Choroid plexus epithelial cell (primary cell): ENCODE results near the gene PLAU.
A peak's percentile ranks its signal among the peaks of the same experiment; 100 is the strongest.

Experiments used
- DNase-seq: peaks from one replicate; pipeline ENCODE4 v3.0.0-alpha.2; 2010; ENCODE audit warnings: low read depth
- H3K4me3 ChIP-seq: 2 replicates; pipeline ENCODE4 v1.5.1; 2011; ENCODE audit warnings: low read depth, mild to moderate bottlenecking, control low read depth, low read length, moderate library complexity
- TF ChIP-seq, protein P1 (sequence below): conservative IDR thresholded peaks from 2 replicates; pipeline ENCODE4 v1.5.1; 2011; ENCODE audit warnings: low read depth, mild to moderate bottlenecking, control low read depth, inconsistent platforms, low read length, moderate library complexity

PLAU gene

GRCh38 chr10:73908853-73909539, 1.9 kb upstream of the PLAU start:
- TF ChIP-seq, protein P1, sequence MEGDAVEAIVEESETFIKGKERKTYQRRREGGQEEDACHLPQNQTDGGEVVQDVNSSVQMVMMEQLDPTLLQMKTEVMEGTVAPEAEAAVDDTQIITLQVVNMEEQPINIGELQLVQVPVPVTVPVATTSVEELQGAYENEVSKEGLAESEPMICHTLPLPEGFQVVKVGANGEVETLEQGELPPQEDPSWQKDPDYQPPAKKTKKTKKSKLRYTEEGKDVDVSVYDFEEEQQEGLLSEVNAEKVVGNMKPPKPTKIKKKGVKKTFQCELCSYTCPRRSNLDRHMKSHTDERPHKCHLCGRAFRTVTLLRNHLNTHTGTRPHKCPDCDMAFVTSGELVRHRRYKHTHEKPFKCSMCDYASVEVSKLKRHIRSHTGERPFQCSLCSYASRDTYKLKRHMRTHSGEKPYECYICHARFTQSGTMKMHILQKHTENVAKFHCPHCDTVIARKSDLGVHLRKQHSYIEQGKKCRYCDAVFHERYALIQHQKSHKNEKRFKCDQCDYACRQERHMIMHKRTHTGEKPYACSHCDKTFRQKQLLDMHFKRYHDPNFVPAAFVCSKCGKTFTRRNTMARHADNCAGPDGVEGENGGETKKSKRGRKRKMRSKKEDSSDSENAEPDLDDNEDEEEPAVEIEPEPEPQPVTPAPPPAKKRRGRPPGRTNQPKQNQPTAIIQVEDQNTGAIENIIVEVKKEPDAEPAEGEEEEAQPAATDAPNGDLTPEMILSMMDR, result no peak
- peak; percentile 90 for DNase-seq
- no peak overlapping the region for H3K4me3 ChIP-seq

DNA sequence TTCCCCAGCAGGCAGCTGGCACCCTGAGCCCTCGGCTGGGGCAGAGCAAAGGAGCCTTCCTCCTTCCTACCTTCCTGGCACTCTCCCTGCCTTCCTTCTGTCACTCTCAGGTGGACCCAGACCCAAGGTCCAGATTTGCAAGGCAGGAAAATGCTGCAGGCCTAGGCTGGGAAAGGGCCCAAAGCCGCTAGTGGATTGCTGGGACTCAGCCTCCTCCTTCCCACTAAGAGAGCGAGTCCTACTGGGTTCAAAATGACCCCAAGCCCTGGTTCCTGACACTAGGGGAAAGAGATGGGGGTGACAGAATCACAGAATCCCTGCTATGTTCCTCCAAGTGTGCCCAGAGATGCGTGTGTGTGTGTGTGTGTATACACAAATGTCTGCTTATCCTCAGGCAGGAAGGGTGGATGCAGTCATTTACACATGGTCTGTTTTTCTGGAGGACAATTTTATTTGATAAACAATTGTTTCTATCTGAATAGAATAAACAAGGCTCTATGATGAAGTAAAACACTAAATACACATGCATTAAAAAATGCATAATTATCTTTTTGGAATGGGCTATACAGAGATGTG, 1.3 kb upstream of the PLAU start:
- no peak for DNase-seq
- no peak overlapping the region for H3K4me3 ChIP-seq
- TF ChIP-seq, protein P1, result no peak

GRCh38 chr10:73910401-73910763, 550 bp upstream of the PLAU start:
- H3K4me3 ChIP-seq, result peak overlapping the region; percentile 68
- TF ChIP-seq, protein P1, result no peak
- DNase-seq, result no peak

DNA sequence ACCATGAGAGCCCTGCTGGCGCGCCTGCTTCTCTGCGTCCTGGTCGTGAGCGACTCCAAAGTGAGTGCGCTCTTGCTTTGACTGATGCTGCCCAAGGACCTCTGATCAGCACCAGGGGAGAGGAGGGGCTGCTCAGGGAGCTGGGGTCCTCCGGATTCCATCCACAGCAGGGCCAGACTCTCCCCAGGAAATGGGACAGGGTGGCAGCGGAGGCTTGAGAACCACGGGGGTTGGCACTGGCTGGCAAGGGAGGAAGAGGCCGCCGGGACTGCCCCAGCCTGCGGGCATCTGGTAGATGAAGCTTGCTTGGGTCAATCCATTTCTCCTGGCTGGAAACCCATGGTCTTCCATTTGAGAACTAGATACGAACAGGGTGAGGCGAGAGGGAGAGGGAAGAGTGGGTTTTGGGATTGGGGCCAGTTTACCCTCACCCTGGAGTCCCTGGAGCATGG, 647 bp downstream of the PLAU start:
- TF ChIP-seq, protein P1, result no peak
- peak overlapping the region; percentile 68 for H3K4me3 ChIP-seq
- no peak for DNase-seq

GRCh38 chr10:73914036-73914435, 3.1 kb downstream of the PLAU start:
- no peak for DNase-seq
- H3K4me3 ChIP-seq, result no peak overlapping the region
- TF ChIP-seq, protein P1, result no peak

DNA sequence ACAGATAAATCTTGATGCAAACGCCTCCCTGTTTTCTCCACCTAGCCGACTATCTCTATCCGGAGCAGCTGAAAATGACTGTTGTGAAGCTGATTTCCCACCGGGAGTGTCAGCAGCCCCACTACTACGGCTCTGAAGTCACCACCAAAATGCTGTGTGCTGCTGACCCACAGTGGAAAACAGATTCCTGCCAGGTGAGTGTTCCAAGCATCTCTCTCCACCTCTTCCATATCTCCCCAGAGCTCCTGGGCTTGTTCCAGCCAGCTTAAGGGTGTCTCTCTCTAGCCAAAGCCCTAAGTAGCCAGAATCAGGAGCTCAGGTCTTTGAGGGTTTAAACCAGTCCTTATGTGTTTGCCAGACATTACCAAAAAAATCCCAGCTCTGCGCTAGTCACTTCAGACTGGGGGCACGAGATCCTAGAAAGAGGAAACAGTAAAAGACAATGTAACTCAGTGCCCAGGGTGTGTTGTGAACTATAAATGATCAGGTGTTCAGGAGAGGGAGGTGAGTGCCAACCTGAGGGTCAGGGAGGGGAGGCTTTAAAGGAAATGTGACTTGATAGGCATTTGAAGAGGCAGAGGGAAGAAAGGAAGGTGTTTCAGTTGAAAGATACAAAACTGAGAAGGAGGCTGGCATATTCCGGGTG, 4.4 kb downstream of the PLAU start:
- TF ChIP-seq, protein P1, result no peak
- H3K4me3 ChIP-seq, result no peak overlapping the region
- DNase-seq, result no peak
